Neutrophil (primary cell): ENCODE data around the gene TNFRSF6B.

Experiments
- H3K27ac ChIP-seq: fragments of 200-600 bp; sonication (generic); 2 replicates; pipeline ENCODE4 v1.5.1; 2016; ENCODE audit warnings: mild to moderate bottlenecking, moderate library complexity
- H3K27me3 ChIP-seq: fragments of 200-600 bp; sonication (generic); 2 replicates; pipeline ENCODE4 v1.6.0; 2016; ENCODE audit warnings: mild to moderate bottlenecking
- H3K36me3 ChIP-seq: fragments of 200-600 bp; sonication (generic); 2 replicates; pipeline ENCODE4 v1.5.1; 2017
- H3K4me1 ChIP-seq, 2 experiments: fragments of 200-600 bp in 1 of 2; sonication (generic) in 1 of 2; 1 replicate in 1 of 2; 2 replicates in 1 of 2; pipeline versions ENCODE4 v1.5.1 to v1.6.1; 2013 to 2016; ENCODE audit warnings: low read depth in 1 of 2, low read length in 1 of 2, mild to moderate bottlenecking in 1 of 2, moderate library complexity in 1 of 2; ENCODE audit not compliant: control insufficient read depth in 1 of 2, insufficient read depth in 1 of 2
- H3K4me3 ChIP-seq, 2 experiments: fragments of 200-600 bp in 1 of 2; sonication (generic) in 1 of 2; 1 replicate in 1 of 2; 2 replicates in 1 of 2; pipeline ENCODE4 v1.5.1; 2013 to 2016; ENCODE audit warnings: low read depth in 1 of 2, low read length in 1 of 2, mild to moderate bottlenecking in 1 of 2, moderate library complexity in 1 of 2
- H3K9me3 ChIP-seq: fragments of 200-600 bp; sonication (generic); 2 replicates; pipeline ENCODE4 v1.5.1; 2016
- TF ChIP-seq, protein P1 (sequence below): fragments of 200-600 bp; sonication (generic); IDR thresholded peaks from 2 replicates; pipeline ENCODE4 v1.5.1; 2016; ENCODE audit warnings: antibody characterized with exemption

TNFRSF6B gene

DNA sequence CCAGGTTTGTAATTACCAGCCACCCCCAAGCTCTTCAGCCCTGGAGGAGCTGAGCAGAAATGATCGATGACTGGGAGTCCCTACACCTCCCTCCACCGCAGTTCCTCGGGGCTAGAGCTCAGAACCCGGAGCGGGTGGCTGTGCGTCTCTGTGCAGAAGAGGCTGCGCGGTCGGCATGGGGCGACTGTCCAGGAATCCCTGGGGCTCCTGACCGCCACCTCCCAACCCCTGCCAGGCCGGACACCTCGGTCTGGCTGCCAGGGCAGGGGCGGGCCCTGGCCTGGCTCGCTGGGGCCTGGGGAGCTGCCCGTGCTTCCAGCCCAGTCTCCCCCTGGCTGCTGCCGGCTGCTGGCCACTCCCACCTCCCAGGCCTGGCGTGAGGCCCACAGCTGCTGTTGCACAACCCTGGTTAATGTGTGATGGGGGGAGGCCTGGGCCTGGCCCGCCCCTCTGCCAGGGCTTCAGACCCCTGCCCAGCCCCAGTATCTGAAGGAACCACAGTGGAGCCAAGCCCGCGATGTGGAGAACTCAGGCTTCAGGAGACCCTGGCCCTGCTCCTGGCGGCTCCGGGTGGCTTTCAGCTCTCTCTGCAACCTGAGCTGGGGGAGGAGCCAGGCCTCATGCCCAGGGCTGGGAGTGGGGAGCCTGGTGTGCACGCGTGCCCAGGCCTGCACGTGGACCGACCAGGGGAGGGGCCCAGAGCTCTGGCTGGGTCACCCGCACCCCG, 44.3 kb downstream of the TNFRSF6B start:
- Histone ChIP-seq H3K27me3 (peaks cover 35% of the 10 kb centered on the region), H3K4me3 (peak overlapping the region; percentile 58 to 64), H3K36me3 (peaks cover 33% of the 10 kb centered on the region), H3K9me3 (no peaks in the 10 kb centered on the region), H3K27ac (peak overlapping the region; percentile 54), H3K4me1 (peaks cover 26 to 37% of the 10 kb centered on the region in 2 experiments)
- TF ChIP-seq, protein P1, sequence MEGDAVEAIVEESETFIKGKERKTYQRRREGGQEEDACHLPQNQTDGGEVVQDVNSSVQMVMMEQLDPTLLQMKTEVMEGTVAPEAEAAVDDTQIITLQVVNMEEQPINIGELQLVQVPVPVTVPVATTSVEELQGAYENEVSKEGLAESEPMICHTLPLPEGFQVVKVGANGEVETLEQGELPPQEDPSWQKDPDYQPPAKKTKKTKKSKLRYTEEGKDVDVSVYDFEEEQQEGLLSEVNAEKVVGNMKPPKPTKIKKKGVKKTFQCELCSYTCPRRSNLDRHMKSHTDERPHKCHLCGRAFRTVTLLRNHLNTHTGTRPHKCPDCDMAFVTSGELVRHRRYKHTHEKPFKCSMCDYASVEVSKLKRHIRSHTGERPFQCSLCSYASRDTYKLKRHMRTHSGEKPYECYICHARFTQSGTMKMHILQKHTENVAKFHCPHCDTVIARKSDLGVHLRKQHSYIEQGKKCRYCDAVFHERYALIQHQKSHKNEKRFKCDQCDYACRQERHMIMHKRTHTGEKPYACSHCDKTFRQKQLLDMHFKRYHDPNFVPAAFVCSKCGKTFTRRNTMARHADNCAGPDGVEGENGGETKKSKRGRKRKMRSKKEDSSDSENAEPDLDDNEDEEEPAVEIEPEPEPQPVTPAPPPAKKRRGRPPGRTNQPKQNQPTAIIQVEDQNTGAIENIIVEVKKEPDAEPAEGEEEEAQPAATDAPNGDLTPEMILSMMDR, result no peak

DNA sequence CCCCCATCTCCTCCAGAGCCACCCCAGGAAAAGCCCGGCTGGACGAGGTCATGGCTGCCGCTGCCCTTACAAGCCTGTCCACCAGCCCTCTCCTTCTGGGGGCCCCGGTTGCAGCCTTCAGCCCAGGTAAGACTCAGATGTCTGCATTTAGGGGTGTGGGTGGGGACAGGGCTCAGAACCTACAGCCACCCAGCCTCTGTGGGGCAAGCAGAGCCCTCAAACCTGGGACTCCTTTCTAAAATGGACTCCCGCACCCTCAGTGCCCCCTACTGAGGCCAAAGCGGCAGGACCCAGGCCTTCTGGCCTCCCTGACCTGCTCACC, 44.9 kb downstream of the TNFRSF6B start:
- Histone ChIP-seq H3K27ac (no peak overlapping the region), H3K9me3 (no peaks in the 10 kb centered on the region), H3K4me3 (peak overlapping the region in 1 of 2 experiments; percentile 64), H3K36me3 (peaks cover 28% of the 10 kb centered on the region), H3K27me3 (peaks cover 30% of the 10 kb centered on the region), H3K4me1 (peaks cover 26 to 37% of the 10 kb centered on the region in 2 experiments)
- TF ChIP-seq, protein P1, result no peak

DNA sequence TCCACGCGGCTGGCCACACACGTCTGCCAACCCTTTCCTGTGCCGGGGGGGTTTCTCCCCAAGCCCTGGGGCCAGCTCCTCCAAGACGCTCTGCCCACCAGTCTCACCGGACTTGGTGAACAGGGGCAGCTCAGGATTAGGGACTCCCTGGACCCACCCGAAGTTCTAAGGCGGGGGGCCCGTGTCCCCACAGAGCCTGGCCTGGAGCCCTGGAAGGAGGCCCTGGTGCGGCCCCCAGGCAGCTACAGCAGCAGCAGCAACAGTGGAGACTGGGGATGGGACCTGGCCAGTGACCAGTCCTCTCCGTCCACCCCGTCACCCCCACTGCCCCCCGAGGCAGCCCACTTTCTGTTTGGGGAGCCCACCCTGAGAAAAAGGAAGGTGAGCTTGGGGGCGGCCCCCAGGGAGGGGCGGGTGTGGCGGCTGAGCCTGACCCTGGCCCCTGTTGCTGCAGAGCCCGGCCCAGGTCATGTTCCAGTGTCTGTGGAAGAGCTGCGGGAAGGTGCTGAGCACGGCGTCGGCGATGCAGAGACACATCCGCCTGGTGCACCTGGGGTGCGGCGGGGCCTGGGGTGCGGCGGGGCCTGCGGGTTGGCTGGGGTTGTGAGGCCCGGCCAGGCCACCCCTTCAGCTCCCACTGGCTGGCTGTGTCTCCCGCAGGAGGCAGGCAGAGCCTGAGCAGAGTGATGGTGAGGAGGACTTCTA, 45.4 kb downstream of the TNFRSF6B start:
- H3K9me3 ChIP-seq, result no peaks in the 10 kb centered on the region
- peaks cover 23% of the 10 kb centered on the region for H3K36me3 ChIP-seq
- H3K4me1 ChIP-seq, result peaks cover 26 to 37% of the 10 kb centered on the region in 2 experiments
- TF ChIP-seq, protein P1, result no peak
- no peak overlapping the region for H3K4me3 ChIP-seq
- no peak overlapping the region for H3K27ac ChIP-seq
- peaks cover 25% of the 10 kb centered on the region for H3K27me3 ChIP-seq

DNA sequence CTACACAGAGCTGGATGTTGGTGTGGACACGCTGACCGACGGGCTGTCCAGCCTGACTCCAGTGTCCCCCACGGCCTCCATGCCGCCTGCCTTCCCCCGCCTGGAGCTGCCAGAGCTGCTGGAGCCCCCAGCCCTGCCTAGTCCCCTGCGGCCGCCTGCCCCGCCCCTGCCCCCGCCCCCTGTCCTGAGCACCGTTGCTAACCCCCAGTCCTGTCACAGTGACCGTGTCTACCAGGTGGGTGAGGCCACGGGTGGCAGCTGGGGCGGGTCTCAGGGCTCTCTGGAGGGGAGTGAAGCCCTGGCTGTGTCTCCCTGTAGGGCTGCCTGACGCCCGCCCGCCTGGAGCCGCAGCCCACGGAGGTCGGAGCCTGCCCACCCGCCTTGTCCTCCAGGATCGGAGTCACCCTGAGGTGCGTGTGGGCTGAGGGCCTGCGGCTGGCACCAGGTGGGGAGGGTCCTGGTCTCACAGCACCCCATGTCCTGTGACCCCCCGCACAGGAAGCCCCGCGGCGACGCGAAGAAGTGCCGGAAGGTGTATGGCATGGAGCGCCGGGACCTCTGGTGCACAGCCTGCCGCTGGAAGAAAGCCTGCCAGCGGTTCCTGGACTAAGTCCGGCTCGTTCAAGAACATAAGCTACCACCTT, 46.1 kb downstream of the TNFRSF6B start:
- TF ChIP-seq, protein P1, result no peak
- Histone ChIP-seq H3K4me1 (peaks cover 21 to 30% of the 10 kb centered on the region in 2 experiments), H3K36me3 (peaks cover 20% of the 10 kb centered on the region), H3K27me3 (peaks cover 18% of the 10 kb centered on the region), H3K27ac (no peak overlapping the region), H3K9me3 (no peaks in the 10 kb centered on the region), H3K4me3 (no peak overlapping the region)

DNA sequence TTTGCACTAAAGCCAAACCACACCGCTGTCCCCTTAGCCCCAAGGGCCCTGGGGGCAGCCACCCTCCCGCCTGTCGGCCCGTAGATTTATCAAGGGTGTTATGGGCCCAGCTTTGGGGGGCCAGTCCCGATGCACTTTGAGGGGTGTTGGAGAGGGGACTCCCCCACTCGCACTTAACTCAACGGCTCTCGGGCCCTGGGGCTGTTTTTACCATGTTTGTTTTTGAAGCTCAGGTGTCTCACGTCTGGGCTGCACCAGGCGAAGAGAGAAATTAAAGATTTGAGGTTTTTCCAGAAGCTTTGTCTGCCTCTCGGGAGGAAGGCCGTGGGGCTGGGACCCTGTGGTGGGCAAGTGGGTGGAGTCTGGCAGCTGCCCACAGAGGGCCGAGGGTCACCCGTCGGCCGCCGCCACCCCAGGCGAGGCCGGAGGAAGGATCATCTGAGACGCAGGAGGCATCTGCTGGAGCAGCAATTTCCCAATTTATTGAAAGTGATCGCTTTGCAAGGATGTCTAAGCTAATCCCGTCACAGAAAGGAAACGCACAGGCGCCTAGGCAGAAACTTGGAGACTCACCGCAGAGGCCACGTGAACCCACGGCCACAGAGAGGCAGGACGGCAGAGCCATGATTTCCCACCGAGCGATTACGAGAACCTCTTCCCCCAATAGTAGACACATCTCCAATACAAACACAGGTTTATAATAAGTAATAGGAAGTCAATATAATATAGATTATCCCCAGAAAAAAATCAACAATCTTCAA, 46.9 kb downstream of the TNFRSF6B start:
- Histone ChIP-seq H3K4me1 (peaks cover 17 to 21% of the 10 kb centered on the region in 2 experiments), H3K27ac (no peak overlapping the region), H3K36me3 (peaks cover 20% of the 10 kb centered on the region), H3K9me3 (no peaks in the 10 kb centered on the region), H3K4me3 (no peak overlapping the region), H3K27me3 (peaks cover 9% of the 10 kb centered on the region)
- TF ChIP-seq, protein P1, result no peak
